ENCODE data around the gene SRMS. TPM values are rescaled to one million over a fixed set of nuclear protein-coding genes. Genes with fewer than 3 reads are reported as not detected.
"Not testable (repeated sequence)": the region's sequence is repeated elsewhere in the genome, so short reads cannot be mapped to it uniquely, and the experiment has no call there.

Gene SRMS
- total RNA-seq, 4 donors from 2014 or later, result not detected

GRCh38 chr20:63572071-63572787, 24.7 kb upstream of the SRMS start:
- 86 to 89% methylated on average over 30 to 32 of the region's 48 CpGs for WGBS, 2 donors
- Histone ChIP-seq H3K27me3 (no peaks in the 10 kb centered on the region), H3K4me3 (no peak overlapping the region), H3K4me1 (peaks cover 0 to 27% (median 12%) of the 10 kb centered on the region in 4 donors), H3K27ac (no peak overlapping the region), H3K9me3 (no peaks in the 10 kb centered on the region), H3K36me3 (peaks cover 0 to 40% (median 0%) of the 10 kb centered on the region in 3 donors)
- TF ChIP-seq CTCF (IDR thresholded peaks at IDR 0.05), result no peak
- TF ChIP-seq POLR2A (IDR thresholded peaks at IDR 0.05), result no peak
- no peak for TF ChIP-seq EP300 (IDR thresholded peaks at IDR 0.05)
- DNase-seq (ENCODE audit: low spot score in 2 of 2), result no peak

- not testable (repeated sequence) for H3K4me3 ChIP-seq; H3K9me3 ChIP-seq; H3K27ac ChIP-seq; DNase-seq (ENCODE audit: low spot score in 2 of 2); H3K27me3 ChIP-seq
- WGBS, 2 donors, result 52 to 58% methylated on average over 2 to 9 of the region's 11 CpGs
- Histone ChIP-seq H3K4me1 (peaks cover 0 to 27% (median 12%) of the 10 kb centered on the region in 4 donors), H3K36me3 (peaks cover 0 to 52% (median 0%) of the 10 kb centered on the region in 3 donors)
Measured at GRCh38 chr20:63571087-63571478, 23.5 kb upstream of the SRMS start.

- H3K4me3 ChIP-seq, result no peak overlapping the region
- H3K27me3 ChIP-seq, result no peaks in the 10 kb centered on the region
- TF ChIP-seq EP300 (IDR thresholded peaks at IDR 0.05) (no peak), CTCF (IDR thresholded peaks at IDR 0.05) (no peak), POLR2A (IDR thresholded peaks at IDR 0.05) (no peak)
- H3K36me3 ChIP-seq, result peaks cover 0 to 58% (median 0%) of the 10 kb centered on the region in 3 donors
- H3K4me1 ChIP-seq, result peaks cover 0 to 27% (median 12%) of the 10 kb centered on the region in 4 donors
- no peak overlapping the region for H3K27ac ChIP-seq
- 88% methylated on average over 14 to 21 of the region's 28 CpGs for WGBS, 2 donors
- no peak for DNase-seq (ENCODE audit: low spot score in 2 of 2)
- no peaks in the 10 kb centered on the region for H3K9me3 ChIP-seq
Measured at GRCh38 chr20:63570281-63571086, 22.9 kb upstream of the SRMS start.

- no peak for DNase-seq (ENCODE audit: low spot score in 2 of 2)
- no peak overlapping the region for H3K27ac ChIP-seq
- peaks cover 0 to 18% (median 10%) of the 10 kb centered on the region in 4 donors for H3K4me1 ChIP-seq
- peaks cover 0 to 70% (median 0%) of the 10 kb centered on the region in 3 donors for H3K36me3 ChIP-seq
- no peak overlapping the region for H3K4me3 ChIP-seq
- WGBS, 2 donors, result 83 to 87% methylated on average over 20 to 42 of the region's 46 CpGs
- no peaks in the 10 kb centered on the region for H3K9me3 ChIP-seq
- TF ChIP-seq POLR2A (IDR thresholded peaks at IDR 0.05) (no peak), EP300 (IDR thresholded peaks at IDR 0.05) (no peak), CTCF (IDR thresholded peaks at IDR 0.05) (no peak)
- H3K27me3 ChIP-seq, result no peaks in the 10 kb centered on the region
Measured at GRCh38 chr20:63568986-63569949, 21.7 kb upstream of the SRMS start.
